Endothelial cell of umbilical vein (primary cell): ENCODE results near the gene CUL7.

Experiments
- CTCF ChIP-seq, 2 donors: IDR thresholded peaks; 1 replicate in 1 of 2; 2 replicates in 1 of 2; pipeline ENCODE4 v1.5.1; 2011; ENCODE audit warnings: low read length in 2 of 2, mild to moderate bottlenecking in 2 of 2, moderate library complexity in 2 of 2, control low read depth in 1 of 2, inconsistent platforms in 1 of 2, low read depth in 1 of 2; ENCODE audit not compliant: insufficient read depth in 1 of 2; ENCODE audit errors: extremely low read depth in 1 of 2
- EZH2 ChIP-seq: IDR thresholded peaks from 2 replicates; pipeline ENCODE4 v1.6.1; 2012; ENCODE audit warnings: borderline replicate concordance, low read depth, mild to moderate bottlenecking, moderate library complexity, low read length, inconsistent platforms; ENCODE audit not compliant: severe bottlenecking
- MYC ChIP-seq: IDR thresholded peaks from one replicate; pipeline ENCODE4 v1.6.1; 2011; ENCODE audit warnings: mild to moderate bottlenecking, low read depth, low read length
- POLR2A ChIP-seq: IDR thresholded peaks from 2 replicates; pipeline ENCODE4 v1.6.1; 2012; ENCODE audit warnings: low read depth, mild to moderate bottlenecking, control low read depth, low read length
- TF ChIP-seq, protein P1 (sequence below): IDR thresholded peaks from 2 replicates; pipeline ENCODE4 v1.6.1; 2011; ENCODE audit not compliant: insufficient read depth, insufficient read length

DNA sequence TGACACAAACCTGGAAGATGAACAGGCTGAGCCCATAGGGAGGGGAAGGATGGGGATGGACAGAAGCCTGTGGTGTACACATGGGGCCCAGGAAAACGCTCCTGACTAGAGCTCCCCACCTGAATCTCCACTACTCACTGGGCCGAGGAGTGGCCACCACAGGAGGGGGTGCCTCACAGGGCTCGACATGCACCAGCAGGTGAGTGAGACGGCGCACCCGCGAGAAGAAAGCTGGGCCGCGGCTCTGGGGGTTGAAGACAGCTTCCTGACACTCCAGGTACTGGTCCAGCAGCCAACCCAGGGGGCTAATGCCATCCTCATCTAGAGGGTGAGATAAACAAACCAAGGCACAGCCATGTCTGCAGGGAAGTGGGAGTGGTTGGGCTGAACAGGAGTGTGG is 10.3 kb downstream of the CUL7 start:
- TF ChIP-seq CTCF (IDR thresholded peaks at IDR 0.05; ENCODE audit: extremely low read depth in 1 of 2, insufficient read depth in 1 of 2, low read depth in 1 of 2, low read length in 2 of 2) (no peak), MYC (no peak), POLR2A (no peak), EZH2 (no peak)
- TF ChIP-seq, protein P1, sequence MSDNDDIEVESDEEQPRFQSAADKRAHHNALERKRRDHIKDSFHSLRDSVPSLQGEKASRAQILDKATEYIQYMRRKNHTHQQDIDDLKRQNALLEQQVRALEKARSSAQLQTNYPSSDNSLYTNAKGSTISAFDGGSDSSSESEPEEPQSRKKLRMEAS = no peak
